ENCODE data around the gene PLPP4. TPM values are rescaled to one million over a fixed set of nuclear protein-coding genes. Genes with fewer than 3 reads are reported as not detected.

The PLPP4 gene
- total and polyA plus RNA-seq, 5 donors from 2014 or later = not detected

GRCh38 chr10:120514035-120514620 is 57.1 kb downstream of the PLPP4 start:
- H3K4me3 ChIP-seq (ENCODE audit: low read depth, low read length) = no peak overlapping the region
- H3K4me1 ChIP-seq (ENCODE audit: control insufficient read depth, insufficient read depth, low read length, poor library complexity, severe bottlenecking) = no peaks in the 10 kb centered on the region
- Mint-ChIP-seq H3K27me3 (no peaks in the 10 kb centered on the region), H3K36me3 (no peaks in the 10 kb centered on the region), H3K4me3 (no peak overlapping the region), H3K4me1 (no peaks in the 10 kb centered on the region), H3K9me3 (peaks cover 0 to 7% (median 0%) of the 10 kb centered on the region in 7 donors), H3K27ac (no peak overlapping the region)
- no peak overlapping the region for H3K27ac ChIP-seq (ENCODE audit: insufficient read depth, low read length, poor library complexity, severe bottlenecking)
- DNase-seq (peak in 1 of 3 donors; percentile 21), ATAC-seq (ENCODE audit: low read depth in 2 of 2) (no peak)
- no peaks in the 10 kb centered on the region for H3K9me3 ChIP-seq (ENCODE audit: control insufficient read depth in 2 of 2, low read length in 2 of 2)
- H3K27me3 ChIP-seq (ENCODE audit: control insufficient read depth, insufficient read depth, low read length) = no peaks in the 10 kb centered on the region
- no peaks in the 10 kb centered on the region for H3K36me3 ChIP-seq (ENCODE audit: control insufficient read depth, insufficient read depth, low read length)

GRCh38 chr10:120514959-120515358 is 57.9 kb downstream of the PLPP4 start:
- Histone ChIP-seq H3K27ac (ENCODE audit: insufficient read depth, low read length, poor library complexity, severe bottlenecking) (no peak overlapping the region), H3K36me3 (ENCODE audit: control insufficient read depth, insufficient read depth, low read length) (no peaks in the 10 kb centered on the region), H3K27me3 (ENCODE audit: control insufficient read depth, insufficient read depth, low read length) (no peaks in the 10 kb centered on the region), H3K4me3 (ENCODE audit: low read depth, low read length) (no peak overlapping the region), H3K9me3 (ENCODE audit: control insufficient read depth in 2 of 2, low read length in 2 of 2) (no peaks in the 10 kb centered on the region), H3K4me1 (ENCODE audit: control insufficient read depth, insufficient read depth, low read length, poor library complexity, severe bottlenecking) (no peaks in the 10 kb centered on the region)
- Mint-ChIP-seq H3K36me3 (no peaks in the 10 kb centered on the region), H3K4me3 (no peak overlapping the region), H3K27me3 (no peaks in the 10 kb centered on the region), H3K4me1 (no peaks in the 10 kb centered on the region), H3K27ac (no peak overlapping the region), H3K9me3 (peaks cover 0 to 7% (median 0%) of the 10 kb centered on the region in 7 donors)
- DNase-seq (no peak), ATAC-seq (ENCODE audit: low read depth in 2 of 2) (no peak)

DNA sequence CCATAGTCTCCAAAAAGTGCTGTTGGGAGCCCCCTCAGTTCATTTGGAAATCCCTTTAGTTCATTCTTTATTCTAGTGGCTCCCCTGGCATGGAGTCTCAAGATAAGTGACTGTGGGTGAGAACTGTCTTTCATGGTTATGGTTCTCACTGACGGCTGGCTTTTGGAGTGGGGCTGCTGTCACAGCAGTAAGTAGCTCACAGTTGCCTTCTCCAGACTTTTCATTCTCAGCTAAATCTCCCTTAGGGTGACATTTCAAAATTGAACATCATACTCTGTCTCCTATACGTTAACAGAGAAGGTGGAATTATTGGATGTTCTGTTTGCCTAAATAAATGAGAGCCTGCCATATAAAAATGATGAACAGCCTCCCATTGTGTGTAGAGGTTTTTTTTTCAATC is 58.7 kb downstream of the PLPP4 start:
- H3K27ac Mint-ChIP-seq = no peak overlapping the region
- no peaks in the 10 kb centered on the region for H3K27me3 Mint-ChIP-seq
- Histone ChIP-seq H3K4me1 (ENCODE audit: control insufficient read depth, insufficient read depth, low read length, poor library complexity, severe bottlenecking) (no peaks in the 10 kb centered on the region), H3K36me3 (ENCODE audit: control insufficient read depth, insufficient read depth, low read length) (no peaks in the 10 kb centered on the region), H3K9me3 (ENCODE audit: control insufficient read depth in 2 of 2, low read length in 2 of 2) (no peaks in the 10 kb centered on the region), H3K4me3 (ENCODE audit: low read depth, low read length) (no peak overlapping the region), H3K27ac (ENCODE audit: insufficient read depth, low read length, poor library complexity, severe bottlenecking) (no peak overlapping the region), H3K27me3 (ENCODE audit: control insufficient read depth, insufficient read depth, low read length) (no peaks in the 10 kb centered on the region)
- no peaks in the 10 kb centered on the region for H3K36me3 Mint-ChIP-seq
- no peaks in the 10 kb centered on the region for H3K4me1 Mint-ChIP-seq
- H3K4me3 Mint-ChIP-seq = no peak overlapping the region
- no peak for ATAC-seq (ENCODE audit: low read depth in 2 of 2)
- no peak for DNase-seq
- peaks cover 0 to 7% (median 0%) of the 10 kb centered on the region in 7 donors for H3K9me3 Mint-ChIP-seq

DNA sequence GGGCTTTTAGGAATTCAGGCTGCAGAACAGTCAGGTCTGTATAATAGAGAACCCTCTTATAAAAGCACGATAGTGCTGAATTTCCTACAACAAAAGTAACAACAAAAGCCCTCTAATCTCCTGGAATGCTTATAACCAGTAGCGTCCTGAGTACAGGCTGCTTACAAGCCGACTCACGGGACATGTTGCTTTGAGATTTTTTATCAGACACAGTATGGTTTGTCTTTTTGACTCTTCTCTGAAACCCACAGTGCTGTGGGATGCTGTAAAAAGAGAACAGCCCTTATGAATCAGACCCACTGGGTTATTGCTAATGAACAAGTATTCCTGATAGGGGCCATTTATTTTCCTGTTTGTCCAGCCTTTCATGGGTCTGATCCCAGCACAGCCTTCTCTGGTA is 59.4 kb downstream of the PLPP4 start:
- DNase-seq = no peak
- no peaks in the 10 kb centered on the region for H3K9me3 ChIP-seq (ENCODE audit: control insufficient read depth in 2 of 2, low read length in 2 of 2)
- Mint-ChIP-seq H3K36me3 (no peaks in the 10 kb centered on the region), H3K4me1 (no peaks in the 10 kb centered on the region), H3K4me3 (no peak overlapping the region), H3K27me3 (no peaks in the 10 kb centered on the region), H3K9me3 (peaks cover 0 to 7% (median 0%) of the 10 kb centered on the region in 7 donors), H3K27ac (no peak overlapping the region)
- no peaks in the 10 kb centered on the region for H3K4me1 ChIP-seq (ENCODE audit: control insufficient read depth, insufficient read depth, low read length, poor library complexity, severe bottlenecking)
- no peak overlapping the region for H3K27ac ChIP-seq (ENCODE audit: insufficient read depth, low read length, poor library complexity, severe bottlenecking)
- no peaks in the 10 kb centered on the region for H3K27me3 ChIP-seq (ENCODE audit: control insufficient read depth, insufficient read depth, low read length)
- no peak overlapping the region for H3K4me3 ChIP-seq (ENCODE audit: low read depth, low read length)
- H3K36me3 ChIP-seq (ENCODE audit: control insufficient read depth, insufficient read depth, low read length) = no peaks in the 10 kb centered on the region
- no peak for ATAC-seq (ENCODE audit: low read depth in 2 of 2)

DNA sequence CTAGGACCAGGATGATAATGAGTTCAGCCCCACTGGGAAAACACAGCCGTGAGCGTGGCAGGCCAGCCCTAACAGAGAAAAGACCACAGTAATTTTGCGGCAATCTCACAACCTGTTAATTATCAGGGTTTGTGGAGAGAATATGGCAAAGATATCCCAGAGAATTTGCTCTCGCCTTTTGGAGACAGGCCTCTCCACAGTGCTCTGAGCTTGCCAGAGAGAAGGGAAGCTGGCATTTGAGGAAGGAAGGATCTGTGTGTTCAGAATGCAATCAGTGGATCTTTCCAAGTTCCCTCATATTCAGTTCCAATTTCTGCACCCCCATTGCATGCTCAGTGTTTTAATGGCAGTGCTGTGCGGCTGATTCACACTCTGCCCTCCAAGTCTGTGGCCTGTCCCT is 60.2 kb downstream of the PLPP4 start:
- no peaks in the 10 kb centered on the region for H3K36me3 Mint-ChIP-seq
- ATAC-seq (ENCODE audit: low read depth in 2 of 2) (no peak), DNase-seq (no peak)
- Histone ChIP-seq H3K4me1 (ENCODE audit: control insufficient read depth, insufficient read depth, low read length, poor library complexity, severe bottlenecking) (no peaks in the 10 kb centered on the region), H3K36me3 (ENCODE audit: control insufficient read depth, insufficient read depth, low read length) (no peaks in the 10 kb centered on the region), H3K4me3 (ENCODE audit: low read depth, low read length) (no peak overlapping the region), H3K27me3 (ENCODE audit: control insufficient read depth, insufficient read depth, low read length) (no peaks in the 10 kb centered on the region), H3K9me3 (ENCODE audit: control insufficient read depth in 2 of 2, low read length in 2 of 2) (no peaks in the 10 kb centered on the region), H3K27ac (ENCODE audit: insufficient read depth, low read length, poor library complexity, severe bottlenecking) (no peak overlapping the region)
- H3K27ac Mint-ChIP-seq = no peak overlapping the region
- H3K4me3 Mint-ChIP-seq = no peak overlapping the region
- H3K4me1 Mint-ChIP-seq = no peaks in the 10 kb centered on the region
- peaks cover 0 to 7% (median 0%) of the 10 kb centered on the region in 7 donors for H3K9me3 Mint-ChIP-seq
- no peaks in the 10 kb centered on the region for H3K27me3 Mint-ChIP-seq

DNA sequence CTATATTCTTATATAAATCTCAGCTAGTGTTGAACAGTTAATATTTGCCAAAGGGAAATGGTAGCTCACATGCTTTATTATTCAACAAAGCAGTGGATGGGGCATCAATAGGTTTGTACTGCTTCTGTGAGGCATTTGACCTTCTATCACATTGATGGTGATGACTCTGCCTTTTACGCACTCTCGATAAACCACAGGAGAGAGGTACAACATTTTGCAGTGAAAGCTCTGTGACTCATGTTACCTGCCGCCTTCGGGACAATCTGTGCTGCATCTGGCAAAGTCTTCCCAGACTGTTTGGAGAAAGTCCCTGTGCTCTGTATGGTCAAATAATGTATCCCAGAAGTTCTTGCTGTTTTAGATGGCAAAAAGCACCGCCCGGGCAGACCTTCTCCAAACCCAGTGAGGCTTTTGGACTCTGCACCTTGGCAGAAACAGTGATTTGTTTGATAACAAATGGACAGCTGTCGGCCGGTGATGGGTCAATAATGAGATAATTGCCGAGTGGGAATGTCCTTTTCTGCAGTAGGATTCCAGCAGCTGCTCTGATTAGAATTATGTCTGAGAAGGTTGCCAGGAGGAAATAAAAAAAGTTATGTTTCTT is 61.0 kb downstream of the PLPP4 start:
- no peaks in the 10 kb centered on the region for H3K4me1 ChIP-seq (ENCODE audit: control insufficient read depth, insufficient read depth, low read length, poor library complexity, severe bottlenecking)
- Mint-ChIP-seq H3K27me3 (no peaks in the 10 kb centered on the region), H3K9me3 (peaks cover 0 to 7% (median 0%) of the 10 kb centered on the region in 7 donors), H3K4me1 (no peaks in the 10 kb centered on the region), H3K36me3 (no peaks in the 10 kb centered on the region), H3K4me3 (no peak overlapping the region), H3K27ac (no peak overlapping the region)
- no peak overlapping the region for H3K27ac ChIP-seq (ENCODE audit: insufficient read depth, low read length, poor library complexity, severe bottlenecking)
- H3K27me3 ChIP-seq (ENCODE audit: control insufficient read depth, insufficient read depth, low read length) = no peaks in the 10 kb centered on the region
- no peaks in the 10 kb centered on the region for H3K36me3 ChIP-seq (ENCODE audit: control insufficient read depth, insufficient read depth, low read length)
- DNase-seq = no peak
- no peaks in the 10 kb centered on the region for H3K9me3 ChIP-seq (ENCODE audit: control insufficient read depth in 2 of 2, low read length in 2 of 2)
- H3K4me3 ChIP-seq (ENCODE audit: low read depth, low read length) = no peak overlapping the region
- no peak for ATAC-seq (ENCODE audit: low read depth in 2 of 2)

GRCh38 chr10:120521880-120522279 is 64.9 kb downstream of the PLPP4 start:
- peaks cover 0 to 5% (median 1%) of the 10 kb centered on the region in 7 donors for H3K9me3 Mint-ChIP-seq
- no peaks in the 10 kb centered on the region for H3K36me3 Mint-ChIP-seq
- ATAC-seq (ENCODE audit: low read depth in 2 of 2) (no peak), DNase-seq (no peak)
- H3K4me3 Mint-ChIP-seq = no peak overlapping the region
- Histone ChIP-seq H3K27ac (ENCODE audit: insufficient read depth, low read length, poor library complexity, severe bottlenecking) (no peak overlapping the region), H3K36me3 (ENCODE audit: control insufficient read depth, insufficient read depth, low read length) (no peaks in the 10 kb centered on the region), H3K27me3 (ENCODE audit: control insufficient read depth, insufficient read depth, low read length) (no peaks in the 10 kb centered on the region), H3K4me1 (ENCODE audit: control insufficient read depth, insufficient read depth, low read length, poor library complexity, severe bottlenecking) (no peaks in the 10 kb centered on the region), H3K9me3 (ENCODE audit: control insufficient read depth in 2 of 2, low read length in 2 of 2) (no peaks in the 10 kb centered on the region), H3K4me3 (ENCODE audit: low read depth, low read length) (no peak overlapping the region)
- H3K27ac Mint-ChIP-seq = no peak overlapping the region
- no peaks in the 10 kb centered on the region for H3K27me3 Mint-ChIP-seq
- no peaks in the 10 kb centered on the region for H3K4me1 Mint-ChIP-seq

GRCh38 chr10:120527691-120528090 is 70.7 kb downstream of the PLPP4 start:
- no peaks in the 10 kb centered on the region for H3K9me3 ChIP-seq (ENCODE audit: control insufficient read depth in 2 of 2, low read length in 2 of 2)

More at GRCh38 chr10:120527691-120528090, 70.7 kb downstream of the PLPP4 start:
- no peaks in the 10 kb centered on the region for H3K27me3 Mint-ChIP-seq
- no peak overlapping the region for H3K4me3 Mint-ChIP-seq
- no peaks in the 10 kb centered on the region for H3K4me1 ChIP-seq (ENCODE audit: control insufficient read depth, insufficient read depth, low read length, poor library complexity, severe bottlenecking)
- peaks cover 0 to 3% (median 0%) of the 10 kb centered on the region in 7 donors for H3K9me3 Mint-ChIP-seq
- H3K27me3 ChIP-seq (ENCODE audit: control insufficient read depth, insufficient read depth, low read length) = no peaks in the 10 kb centered on the region
- H3K27ac Mint-ChIP-seq = no peak overlapping the region
- no peak overlapping the region for H3K27ac ChIP-seq (ENCODE audit: insufficient read depth, low read length, poor library complexity, severe bottlenecking)
- DNase-seq = no peak
- H3K36me3 ChIP-seq (ENCODE audit: control insufficient read depth, insufficient read depth, low read length) = no peaks in the 10 kb centered on the region
- H3K4me3 ChIP-seq (ENCODE audit: low read depth, low read length) = no peak overlapping the region
- no peaks in the 10 kb centered on the region for H3K4me1 Mint-ChIP-seq
- no peaks in the 10 kb centered on the region for H3K36me3 Mint-ChIP-seq
- no peak for ATAC-seq (ENCODE audit: low read depth in 2 of 2)

Measured in CD4-positive, CD25-positive, alpha-beta regulatory T cell (primary cell).